ACHN (cell line): Measurements from ENCODE around the gene B3GNT7.

ENCODE experiments used
- DNase-seq: peaks from one replicate; pipeline ENCODE4 v3.0.0-alpha.2; 2015
- in situ Hi-C: cut with HindIII; loops from 2 replicates; pipeline ENCODE4 v1.10.0; 2017; ENCODE audit warnings: low sequenced_read_pairs, low pct_ligation_motif_present, low pct_unique_long_range_greater_than_20kb

B3GNT7 gene

DNA sequence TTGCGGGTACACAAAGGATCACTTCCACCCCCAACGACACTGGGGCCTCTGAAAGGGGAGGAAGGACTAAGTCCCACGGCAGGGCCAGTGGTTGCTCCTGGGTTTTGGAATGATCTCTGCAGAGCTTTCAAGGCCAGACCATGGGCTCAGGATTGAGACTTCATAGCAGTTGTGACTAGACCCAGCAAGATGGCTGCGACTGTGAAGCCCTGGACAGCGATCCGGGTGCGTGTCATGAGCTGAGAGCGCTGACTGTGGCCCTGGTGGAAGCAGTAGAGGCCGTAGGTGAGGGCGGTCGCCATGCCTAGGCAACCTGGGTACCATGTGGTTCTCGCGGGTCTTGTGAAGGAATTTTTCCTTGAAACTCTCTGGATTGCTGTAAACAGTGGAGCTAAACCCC lies 41.4 kb downstream of the B3GNT7 start:
- DNase-seq = no peak
- in situ Hi-C loops = no loop called here

DNA sequence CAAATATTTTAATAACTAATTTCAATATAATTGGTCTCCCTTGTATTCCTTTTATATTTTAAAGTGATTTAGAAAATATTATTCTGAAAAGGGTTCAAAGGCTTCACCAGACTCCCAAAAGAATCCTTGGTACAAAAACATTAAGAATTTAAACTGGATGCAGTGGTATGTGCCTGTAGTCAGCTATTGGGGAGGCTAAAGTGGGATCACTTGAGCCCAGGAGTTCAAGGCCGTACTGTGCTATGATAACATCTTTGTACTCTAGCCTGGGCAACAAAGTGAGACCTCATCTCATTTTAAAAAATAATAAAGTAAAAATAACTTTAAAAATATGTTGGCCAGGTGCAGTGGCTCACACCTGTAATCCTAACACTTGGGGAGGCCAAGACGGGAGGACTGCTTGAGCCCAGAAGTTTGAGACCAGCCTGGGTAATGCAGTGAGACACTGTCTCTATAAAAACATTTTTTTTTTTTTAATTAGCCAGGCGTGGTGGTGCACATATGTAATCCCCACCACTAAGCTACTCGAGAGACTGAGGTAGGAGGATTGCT lies 54.1 kb downstream of the B3GNT7 start:
- no peak for DNase-seq
- in situ Hi-C loops = no loop called here

- in situ Hi-C loops = no loop called here
- DNase-seq = no peak
These were observed 55.1 kb downstream of the B3GNT7 start for GRCh38 chr2:231450548-231450989.
